Measurements from ENCODE around the gene MSI2.

Gene MSI2

GRCh38 chr17:57541049-57541448 is 284.7 kb downstream of the MSI2 start:
- no peak for DNase-seq (ENCODE audit: low read depth in 2 of 2)

GRCh38 chr17:57541472-57542394 is 285.4 kb downstream of the MSI2 start:
- DNase-seq (ENCODE audit: low read depth in 2 of 2), result no peak

- no peak for DNase-seq (ENCODE audit: low read depth in 2 of 2)
Observed at GRCh38 chr17:57542510-57542909, 286.2 kb downstream of the MSI2 start.

GRCh38 chr17:57543230-57543629 is 286.9 kb downstream of the MSI2 start:
- no peak for DNase-seq (ENCODE audit: low read depth in 2 of 2)

- no peak for DNase-seq (ENCODE audit: low read depth in 2 of 2)
Observed at GRCh38 chr17:57544401-57544800, 288.1 kb downstream of the MSI2 start.

- no peak for DNase-seq (ENCODE audit: low read depth in 2 of 2)
Observed at GRCh38 chr17:57544834-57545463, 288.6 kb downstream of the MSI2 start.

- no peak for DNase-seq (ENCODE audit: low read depth in 2 of 2)
Observed at GRCh38 chr17:57545731-57546342, 289.5 kb downstream of the MSI2 start.

GRCh38 chr17:57548421-57549410 is 292.4 kb downstream of the MSI2 start:
- no peak for DNase-seq (ENCODE audit: low read depth in 2 of 2)

GRCh38 chr17:57549468-57549867 is 293.1 kb downstream of the MSI2 start:
- DNase-seq (ENCODE audit: low read depth in 2 of 2), result no peak

- no peak for DNase-seq (ENCODE audit: low read depth in 2 of 2)
Observed at GRCh38 chr17:57550016-57550415, 293.7 kb downstream of the MSI2 start.

- DNase-seq (ENCODE audit: low read depth in 2 of 2), result no peak
Observed at GRCh38 chr17:57550668-57551315, 294.5 kb downstream of the MSI2 start.

- DNase-seq (ENCODE audit: low read depth in 2 of 2), result no peak
Observed at GRCh38 chr17:57551321-57552079, 295.2 kb downstream of the MSI2 start.

- DNase-seq (ENCODE audit: low read depth in 2 of 2), result no peak
Observed at GRCh38 chr17:57552114-57552624, 295.8 kb downstream of the MSI2 start.

GRCh38 chr17:57553526-57553925 is 297.2 kb downstream of the MSI2 start:
- no peak for DNase-seq (ENCODE audit: low read depth in 2 of 2)

- no peak for DNase-seq (ENCODE audit: low read depth in 2 of 2)
Observed at GRCh38 chr17:57553991-57554825, 297.9 kb downstream of the MSI2 start.

GRCh38 chr17:57554826-57555635 is 298.7 kb downstream of the MSI2 start:
- no peak for DNase-seq (ENCODE audit: low read depth in 2 of 2)

GRCh38 chr17:57555636-57556175 is 299.4 kb downstream of the MSI2 start:
- DNase-seq (ENCODE audit: low read depth in 2 of 2), result no peak

- DNase-seq (ENCODE audit: low read depth in 2 of 2), result no peak
Observed at GRCh38 chr17:57556320-57556719, 300.0 kb downstream of the MSI2 start.

All from stimulated activated CD8-positive, alpha-beta memory T cell treated with anti-CD3 and anti-CD28 coated beads, Interleukin-15, amount 100 ng/mL, for 4 hours (primary cell).